Rectal smooth muscle tissue (tissue), 1 donor: ENCODE data around the gene TSSK6.
"Not testable (repeated sequence)": the region's sequence is repeated elsewhere in the genome, so short reads cannot be mapped to it uniquely, and the experiment has no call there.

Source experiments
- H3K27ac ChIP-seq: one replicate; pipeline ENCODE4 v1.7.0; 2013; ENCODE audit warnings: low read depth, low read length, inconsistent platforms
- H3K27me3 ChIP-seq: one replicate; pipeline ENCODE4 v1.7.0; 2013; ENCODE audit warnings: low read length; ENCODE audit not compliant: control insufficient read depth, insufficient read depth
- H3K36me3 ChIP-seq: one replicate; pipeline ENCODE4 v1.7.0; 2013; ENCODE audit warnings: low read length; ENCODE audit not compliant: control insufficient read depth, insufficient read depth
- H3K4me1 ChIP-seq: one replicate; pipeline ENCODE4 v1.7.0; 2013; ENCODE audit warnings: low read length; ENCODE audit not compliant: control insufficient read depth, insufficient read depth
- H3K4me3 ChIP-seq: one replicate; pipeline ENCODE4 v1.7.0; 2013; ENCODE audit warnings: low read length
- H3K9ac ChIP-seq: one replicate; pipeline ENCODE4 v1.7.0; 2013; ENCODE audit warnings: low read length

The TSSK6 gene

GRCh38 chr19:19482809-19483596 is 32.3 kb downstream of the TSSK6 start:
- Histone ChIP-seq H3K36me3 (no peaks in the 10 kb centered on the region), H3K9ac (no peak overlapping the region), H3K4me1 (no peaks in the 10 kb centered on the region), H3K27me3 (no peaks in the 10 kb centered on the region), H3K27ac (no peak overlapping the region), H3K4me3 (no peak overlapping the region)

DNA sequence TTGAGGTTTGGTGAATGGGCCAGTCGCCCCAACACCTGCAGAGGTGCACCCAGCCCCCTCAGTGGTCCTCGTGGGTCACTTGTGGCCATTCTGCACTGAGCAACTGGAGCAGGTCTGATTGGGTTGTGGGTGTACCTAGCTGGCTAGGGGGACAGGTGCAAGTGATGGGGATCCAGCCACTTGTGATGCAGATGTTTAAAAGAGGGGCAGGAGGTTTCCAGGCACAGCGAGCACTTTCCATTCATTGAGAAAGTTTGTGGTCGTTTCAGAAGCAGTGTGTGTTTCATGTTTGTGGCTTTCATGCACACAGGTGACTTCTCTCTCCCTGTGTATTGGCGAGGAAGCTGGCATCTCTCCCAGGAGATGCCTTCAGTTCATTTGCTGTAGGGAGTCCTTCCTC is 34.7 kb downstream of the TSSK6 start:
- H3K27me3 ChIP-seq = no peaks in the 10 kb centered on the region
- H3K36me3 ChIP-seq = no peaks in the 10 kb centered on the region
- H3K4me1 ChIP-seq = no peaks in the 10 kb centered on the region
- H3K27ac ChIP-seq = no peak overlapping the region
- no peak overlapping the region for H3K9ac ChIP-seq
- no peak overlapping the region for H3K4me3 ChIP-seq

GRCh38 chr19:19477705-19478383 is 37.5 kb downstream of the TSSK6 start:
- no peaks in the 10 kb centered on the region for H3K27me3 ChIP-seq
- H3K9ac ChIP-seq = no peak overlapping the region
- H3K4me3 ChIP-seq = no peak overlapping the region
- H3K27ac ChIP-seq = no peak overlapping the region
- peaks cover 5% of the 10 kb centered on the region for H3K36me3 ChIP-seq
- peaks cover 2% of the 10 kb centered on the region for H3K4me1 ChIP-seq

GRCh38 chr19:19475849-19476828 is 39.2 kb downstream of the TSSK6 start:
- Histone ChIP-seq H3K27ac (no peak overlapping the region), H3K36me3 (peaks cover 5% of the 10 kb centered on the region), H3K9ac (no peak overlapping the region), H3K27me3 (no peaks in the 10 kb centered on the region), H3K4me3 (no peak overlapping the region), H3K4me1 (peaks cover 2% of the 10 kb centered on the region)

DNA sequence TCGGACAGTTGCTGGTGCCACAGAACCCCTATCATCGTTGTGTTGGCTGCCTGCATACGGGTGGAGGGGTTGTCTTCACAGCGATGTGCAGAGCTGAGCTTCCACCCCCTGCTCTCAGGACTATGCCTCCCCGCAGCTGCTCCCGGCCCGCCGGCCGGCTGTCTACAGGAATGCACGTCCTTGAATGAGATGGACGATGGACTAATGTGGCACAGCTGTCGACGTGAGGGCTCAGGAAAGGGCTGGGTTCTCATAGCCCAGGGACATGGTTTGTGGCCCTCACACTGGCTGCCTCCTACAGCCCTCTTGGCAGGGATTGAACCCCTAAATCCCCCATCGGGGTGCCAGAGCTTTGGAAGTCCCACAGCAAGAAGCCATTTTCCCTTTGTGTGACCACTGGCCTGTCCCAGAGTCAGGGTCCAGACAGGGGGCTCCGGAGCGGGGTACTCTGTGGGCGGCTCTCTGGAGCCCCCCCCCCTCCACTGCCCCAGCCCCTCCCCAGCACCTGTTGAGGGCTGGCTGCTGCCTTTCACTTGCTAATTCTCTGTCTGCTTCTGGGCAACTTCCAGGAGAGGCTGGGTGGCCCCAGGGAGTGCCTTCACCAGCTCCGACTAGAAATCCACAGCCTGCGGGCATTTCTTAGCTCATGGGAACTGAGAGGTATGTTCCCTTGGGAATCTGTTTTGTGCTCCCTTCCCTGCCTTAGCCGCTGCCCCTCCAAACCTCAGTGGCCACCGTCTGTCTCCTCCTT is 40.2 kb downstream of the TSSK6 start:
- Histone ChIP-seq H3K27me3 (no peaks in the 10 kb centered on the region), H3K36me3 (peaks cover 5% of the 10 kb centered on the region), H3K27ac (no peak overlapping the region), H3K4me1 (peaks cover 2% of the 10 kb centered on the region), H3K4me3 (no peak overlapping the region), H3K9ac (no peak overlapping the region)

- not testable (repeated sequence) for H3K27ac ChIP-seq, H3K9ac ChIP-seq, H3K36me3 ChIP-seq, H3K4me1 ChIP-seq, H3K4me3 ChIP-seq, H3K27me3 ChIP-seq
Observed at GRCh38 chr19:19472106-19472505, 43.2 kb downstream of the TSSK6 start.

DNA sequence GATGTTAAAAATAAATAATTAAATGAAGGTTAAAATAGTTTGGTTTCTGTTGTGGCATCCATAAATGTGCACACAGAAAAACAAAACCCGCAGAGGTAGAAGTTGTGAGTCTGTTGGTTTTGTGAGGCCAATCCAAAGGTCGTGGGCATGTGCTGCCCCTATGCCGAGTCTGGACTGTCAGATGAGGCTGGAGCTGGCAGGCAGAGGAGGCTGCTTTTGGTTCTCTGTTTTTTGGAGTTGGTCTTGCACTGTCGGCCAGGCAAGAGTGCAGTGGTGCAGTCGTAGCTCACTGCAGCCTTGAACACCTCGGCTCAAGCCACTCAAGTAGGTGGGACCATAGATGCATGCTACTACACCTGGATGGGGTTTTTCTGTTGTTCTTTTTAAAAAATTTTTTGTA is 43.7 kb downstream of the TSSK6 start:
- Histone ChIP-seq H3K36me3 (peaks cover 8% of the 10 kb centered on the region), H3K4me1 (peaks cover 2% of the 10 kb centered on the region), H3K27ac (no peak overlapping the region), H3K27me3 (no peaks in the 10 kb centered on the region), H3K9ac (no peak overlapping the region), H3K4me3 (no peak overlapping the region)

DNA sequence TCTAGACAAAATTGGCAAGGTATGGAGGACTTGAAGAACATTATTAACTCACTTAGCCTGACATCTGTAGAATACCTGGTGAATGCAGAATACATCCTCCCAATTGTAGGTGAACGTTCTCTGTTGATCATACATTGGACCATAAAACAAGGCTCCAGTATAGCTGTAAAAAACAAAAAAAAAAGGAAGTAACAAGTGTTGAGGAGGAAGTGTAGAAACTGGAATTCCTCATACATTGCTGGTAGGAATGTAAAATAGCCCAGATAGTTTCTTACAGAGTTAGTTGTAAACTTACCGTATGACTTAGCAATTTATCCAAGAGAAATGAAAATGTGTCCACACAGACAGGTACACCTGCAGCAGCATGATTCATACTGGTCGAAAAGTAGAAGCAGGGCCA is 44.8 kb downstream of the TSSK6 start:
- no peak overlapping the region for H3K4me3 ChIP-seq
- peaks cover 14% of the 10 kb centered on the region for H3K36me3 ChIP-seq
- H3K9ac ChIP-seq = no peak overlapping the region
- peaks cover 2% of the 10 kb centered on the region for H3K4me1 ChIP-seq
- H3K27me3 ChIP-seq = no peaks in the 10 kb centered on the region
- no peak overlapping the region for H3K27ac ChIP-seq

DNA sequence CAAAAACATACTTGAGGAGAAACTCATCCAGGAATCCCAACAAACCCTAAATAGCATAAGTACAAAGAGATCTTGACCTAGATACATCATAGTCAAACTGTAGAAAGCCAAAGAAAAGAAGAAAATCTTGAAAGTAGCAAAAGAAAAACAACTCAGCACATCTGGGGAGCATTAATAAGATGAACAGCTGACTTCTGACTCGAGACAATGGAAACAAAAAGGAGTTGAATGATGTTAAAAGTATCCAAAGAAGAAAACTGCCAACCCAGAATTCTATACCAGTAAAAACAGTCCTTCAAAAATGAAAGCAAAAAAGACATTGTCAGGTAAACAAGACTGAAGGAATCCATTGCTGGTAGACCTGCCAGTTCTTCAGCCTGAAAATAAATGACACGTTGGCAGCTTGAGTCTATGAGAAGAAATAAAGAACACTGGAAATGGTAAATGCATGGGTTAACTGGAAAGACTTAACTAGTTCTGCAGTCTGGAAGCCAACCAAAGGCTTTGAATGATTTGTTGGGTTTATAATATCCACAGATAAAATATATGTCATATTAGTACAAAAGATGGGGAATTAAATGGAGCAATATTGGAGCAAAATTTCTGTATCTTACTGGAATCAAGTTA is 46.8 kb downstream of the TSSK6 start:
- Histone ChIP-seq H3K4me1 (peaks cover 6% of the 10 kb centered on the region), H3K27me3 (no peaks in the 10 kb centered on the region), H3K4me3 (no peak overlapping the region), H3K9ac (no peak overlapping the region), H3K27ac (no peak overlapping the region), H3K36me3 (peaks cover 13% of the 10 kb centered on the region)

DNA sequence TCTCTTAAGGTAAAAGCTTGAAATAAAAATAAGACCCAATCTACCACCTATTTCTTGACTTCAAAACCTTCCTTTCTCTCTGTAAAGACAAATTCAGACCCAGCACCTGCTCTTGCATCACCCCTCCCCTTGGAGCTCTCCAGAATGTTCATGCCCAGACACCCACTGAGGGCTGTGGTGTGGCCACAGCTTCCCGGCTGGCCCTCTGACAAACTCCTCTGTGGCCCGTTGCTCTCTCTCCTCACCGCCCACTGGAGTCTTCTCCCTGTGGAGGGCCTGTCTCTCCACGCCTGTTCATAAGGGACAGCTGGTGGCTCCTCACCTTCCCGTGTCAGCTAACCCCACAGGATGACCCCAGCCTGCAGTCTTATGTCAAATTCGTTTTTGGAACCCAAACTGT is 49.1 kb downstream of the TSSK6 start:
- Histone ChIP-seq H3K36me3 (peaks cover 13% of the 10 kb centered on the region), H3K4me3 (no peak overlapping the region), H3K9ac (no peak overlapping the region), H3K27ac (no peak overlapping the region), H3K4me1 (peaks cover 25% of the 10 kb centered on the region), H3K27me3 (no peaks in the 10 kb centered on the region)

DNA sequence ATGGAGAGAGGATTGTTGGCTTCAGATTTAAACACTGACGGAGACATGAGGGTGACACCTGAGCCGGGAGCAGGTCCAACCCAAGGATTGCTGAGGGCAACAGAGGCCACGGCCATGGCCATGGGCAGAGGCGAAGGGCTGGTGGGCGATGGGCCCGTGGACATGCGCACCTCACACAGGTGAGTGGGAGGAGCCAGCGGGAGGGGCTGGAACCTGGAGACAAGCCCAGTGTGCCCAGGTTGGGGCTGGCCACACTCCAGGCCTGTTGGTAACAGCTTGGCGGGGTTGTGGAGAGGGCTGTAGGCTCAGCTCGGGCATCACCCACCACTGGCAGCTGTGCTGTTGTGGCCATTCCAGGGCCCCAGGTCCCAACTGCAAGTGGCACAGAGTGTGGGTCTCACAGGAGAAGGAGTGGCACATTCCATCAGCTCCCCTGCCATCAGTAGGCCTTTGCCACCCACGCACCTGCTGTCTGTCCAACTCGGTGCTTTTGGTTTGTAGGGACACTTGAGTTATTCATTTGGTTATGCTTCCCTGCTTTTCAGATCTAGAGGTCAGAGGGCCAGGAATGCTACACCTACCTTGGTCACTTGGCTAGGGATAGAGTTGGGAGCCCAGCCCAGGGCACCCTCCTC is 49.8 kb downstream of the TSSK6 start:
- H3K4me3 ChIP-seq = no peak overlapping the region
- peaks cover 32% of the 10 kb centered on the region for H3K4me1 ChIP-seq
- peaks cover 13% of the 10 kb centered on the region for H3K36me3 ChIP-seq
- H3K9ac ChIP-seq = no peak overlapping the region
- no peak overlapping the region for H3K27ac ChIP-seq
- H3K27me3 ChIP-seq = no peaks in the 10 kb centered on the region
